H9 (cell line): ENCODE data around the gene ESPNL. TPM values are rescaled to one million over a fixed set of nuclear protein-coding genes. Genes with fewer than 3 reads are reported as not detected.

Experiments
- DNase-seq: peaks from one replicate; pipeline ENCODE4 v3.0.0-alpha.2; 2017
- H2AFZ ChIP-seq: one replicate; pipeline ENCODE4 v1.6.1; 2013; ENCODE audit warnings: mild to moderate bottlenecking, low read length, control low read depth, moderate library complexity
- H2AK5ac ChIP-seq: 2 replicates; pipeline ENCODE4 v1.6.1; 2013; ENCODE audit warnings: low read length, control low read depth, mixed read lengths; ENCODE audit not compliant: insufficient read length
- H2BK120ac ChIP-seq: one replicate; pipeline ENCODE4 v1.6.1; 2013; ENCODE audit warnings: low read depth, mild to moderate bottlenecking, low read length, control low read depth, inconsistent platforms; ENCODE audit not compliant: poor library complexity, severe bottlenecking
- H2BK12ac ChIP-seq: 2 replicates; pipeline ENCODE4 v1.6.1; 2013; ENCODE audit warnings: low read length, control low read depth, mixed read lengths, low read depth; ENCODE audit not compliant: insufficient read length
- H2BK15ac ChIP-seq: 2 replicates; pipeline ENCODE4 v1.6.1; 2013; ENCODE audit warnings: low read depth, low read length, control low read depth
- H2BK20ac ChIP-seq: one replicate; pipeline ENCODE4 v1.6.1; 2013; ENCODE audit warnings: low read depth, mild to moderate bottlenecking, low read length, control low read depth, inconsistent platforms; ENCODE audit not compliant: poor library complexity, severe bottlenecking
- H2BK5ac ChIP-seq: 2 replicates; pipeline ENCODE4 v1.6.1; 2013; ENCODE audit warnings: low read length, control low read depth, mixed read lengths; ENCODE audit not compliant: insufficient read length
- H3K14ac ChIP-seq: 2 replicates; pipeline ENCODE4 v1.6.1; 2013; ENCODE audit warnings: low read length, control low read depth; ENCODE audit not compliant: insufficient read depth
- H3K18ac ChIP-seq: 2 replicates; pipeline ENCODE4 v1.6.1; 2013; ENCODE audit warnings: low read depth, mild to moderate bottlenecking, mixed read lengths, low read length, control low read depth; ENCODE audit not compliant: insufficient read length
- H3K23ac ChIP-seq: 2 replicates; pipeline ENCODE4 v1.6.1; 2013; ENCODE audit warnings: low read length, control low read depth, mixed read lengths, low read depth; ENCODE audit not compliant: insufficient read length
- H3K23me2 ChIP-seq: 2 replicates; pipeline ENCODE4 v1.6.1; 2013; ENCODE audit warnings: low read depth, mild to moderate bottlenecking, mixed read lengths, low read length, control low read depth; ENCODE audit not compliant: insufficient read length, poor library complexity, severe bottlenecking
- H3K27ac ChIP-seq: 2 replicates; pipeline ENCODE4 v1.5.1; 2013; ENCODE audit warnings: low read length, control low read depth, mixed read lengths, low read depth; ENCODE audit not compliant: insufficient read length
- H3K27me3 ChIP-seq: 2 replicates; pipeline ENCODE4 v1.6.1; 2013; ENCODE audit warnings: low read length, control low read depth, inconsistent platforms; ENCODE audit not compliant: insufficient read depth
- H3K4ac ChIP-seq: 2 replicates; pipeline ENCODE4 v1.6.1; 2013; ENCODE audit warnings: low read depth, mild to moderate bottlenecking, control low read depth, inconsistent platforms, low read length, moderate library complexity
- H3K4me1 ChIP-seq: 2 replicates; pipeline ENCODE4 v1.6.1; 2013; ENCODE audit warnings: low read length, control low read depth, inconsistent platforms; ENCODE audit not compliant: insufficient read depth
- H3K4me2 ChIP-seq: 2 replicates; pipeline ENCODE4 v1.6.1; 2013; ENCODE audit warnings: low read length, control low read depth, mixed read lengths; ENCODE audit not compliant: insufficient read length, insufficient read depth
- H3K56ac ChIP-seq: 2 replicates; pipeline ENCODE4 v1.6.1; 2013; ENCODE audit warnings: low read depth, mild to moderate bottlenecking, mixed read lengths, low read length, control low read depth; ENCODE audit not compliant: insufficient read length
- H3K79me1 ChIP-seq: 2 replicates; pipeline ENCODE4 v1.6.1; 2013; ENCODE audit warnings: low read depth, mild to moderate bottlenecking, moderate library complexity, low read length, control low read depth, inconsistent platforms; ENCODE audit not compliant: insufficient read depth, poor library complexity, severe bottlenecking
- H3K79me2 ChIP-seq: 2 replicates; pipeline ENCODE4 v1.6.1; 2013; ENCODE audit warnings: low read length, control low read depth, inconsistent platforms; ENCODE audit not compliant: insufficient read depth
- H3K9ac ChIP-seq: 2 replicates; pipeline ENCODE4 v1.6.1; 2013; ENCODE audit warnings: low read length, control low read depth, mixed read lengths; ENCODE audit not compliant: insufficient read length; ENCODE audit errors: extremely low read depth
- H3K9me3 ChIP-seq: one replicate; pipeline ENCODE4 v1.6.1; 2013; ENCODE audit warnings: low read depth, low read length, inconsistent platforms; ENCODE audit not compliant: control insufficient read depth
- H3T11ph ChIP-seq: one replicate; pipeline ENCODE4 v1.6.1; 2013; ENCODE audit warnings: mild to moderate bottlenecking, low read length, control low read depth, inconsistent platforms
- H4K20me1 ChIP-seq: one replicate; pipeline ENCODE4 v1.6.1; 2013; ENCODE audit not compliant: control insufficient read depth, insufficient read length, insufficient read depth
- H4K5ac ChIP-seq: 2 replicates; pipeline ENCODE4 v1.6.1; 2013; ENCODE audit warnings: low read depth, mild to moderate bottlenecking, mixed read lengths, low read length, control low read depth; ENCODE audit not compliant: insufficient read length
- H4K8ac ChIP-seq: replicated peaks from 2 replicates; pipeline ENCODE4 v1.6.1; 2013; ENCODE audit warnings: low read length, control low read depth, mixed read lengths, low read depth; ENCODE audit not compliant: insufficient read length
- H4K91ac ChIP-seq: 2 replicates; pipeline ENCODE4 v1.6.1; 2013; ENCODE audit warnings: low read depth, mild to moderate bottlenecking, moderate library complexity, mixed read lengths, low read length, control low read depth; ENCODE audit not compliant: insufficient read length
- H3K27ac Mint-ChIP-seq, 3 experiments: 2 replicates in 2 of 3; 3 replicates in 1 of 3; pipeline ENCODE4 v1.8.0; 2020 to 2021; ENCODE audit warnings: mixed read lengths in 3 of 3, mild to moderate bottlenecking in 1 of 3, moderate library complexity in 1 of 3
- H3K27me3 Mint-ChIP-seq: 2 replicates; pipeline ENCODE4 v1.8.0; 2021; ENCODE audit warnings: low read depth, mild to moderate bottlenecking, moderate library complexity, mixed read lengths
- H3K36me3 Mint-ChIP-seq, 3 experiments: 2 replicates in 2 of 3; 3 replicates in 1 of 3; pipeline ENCODE4 v1.8.0; 2020 to 2021; ENCODE audit warnings: low read depth in 3 of 3, mixed read lengths in 3 of 3; ENCODE audit not compliant: insufficient read depth in 1 of 3
- H3K4me1 Mint-ChIP-seq, 2 experiments: 2 replicates each; pipeline ENCODE4 v1.8.0; 2020; ENCODE audit warnings: mixed read lengths in 2 of 2
- H3K4me3 Mint-ChIP-seq, 2 experiments: 2 replicates in 1 of 2; 3 replicates in 1 of 2; pipeline ENCODE4 v1.8.0; 2020 to 2021; ENCODE audit warnings: mild to moderate bottlenecking in 2 of 2, mixed read lengths in 2 of 2, moderate library complexity in 1 of 2
- H3K9me3 Mint-ChIP-seq, 2 experiments: 2 replicates in 1 of 2; 3 replicates in 1 of 2; pipeline ENCODE4 v1.8.0; 2020; ENCODE audit warnings: mild to moderate bottlenecking in 2 of 2, mixed read lengths in 2 of 2, moderate library complexity in 1 of 2
- CTCF ChIP-seq: fragments of 200-600 bp; sonication (generic); conservative IDR thresholded peaks from 3 replicates; pipeline ENCODE4 v1.8.0; 2021; ENCODE audit warnings: antibody characterized with exemption, mild to moderate bottlenecking
- WGBS: extraction: QIAGEN DNeasy Blood & Tissue Kit; methylation state at CpG from one replicate; pipeline ENCODE4 v1.1.7; 2013; ENCODE audit warnings: missing lambda C conversion rate, low lambda C conversion rate, mixed read lengths; ENCODE audit not compliant: insufficient read length; ENCODE audit errors: extremely low coverage; 5-methylcytosine and 5-hydroxymethylcytosine counted together
- total RNA-seq: library from RNA; stranded (reverse); gene quantifications from 2 replicates; pipeline ENCODE4 v1.2.1, GENCODE V29; 2021

Gene ESPNL
- total RNA-seq, 1 experiment from 2014 or later = 0.17 TPM

GRCh38 chr2:238099714-238100048 lies 459 bp upstream of the ESPNL start:
- Histone ChIP-seq H2BK15ac (no peak overlapping the region), H4K5ac (no peak overlapping the region), H3K9ac (no peak overlapping the region), H3K14ac (no peak overlapping the region), H4K20me1 (no peaks in the 10 kb centered on the region), H3K9me3 (no peaks in the 10 kb centered on the region), H3K23ac (no peak overlapping the region), H2BK20ac (no peak overlapping the region), H4K91ac (no peak overlapping the region), H3K79me1 (no peaks in the 10 kb centered on the region), H3K56ac (no peak overlapping the region), H4K8ac (no peak overlapping the region), H2AK5ac (no peak overlapping the region), H3K4ac (no peak overlapping the region), H3K27ac (no peak overlapping the region), H2AFZ (no peak overlapping the region), H2BK12ac (no peak overlapping the region), H3K23me2 (no peaks in the 10 kb centered on the region), H2BK5ac (no peak overlapping the region), H3K4me1 (peaks cover 3% of the 10 kb centered on the region; the same call in 1 of the 2 replicates), H3K27me3 (no peaks in the 10 kb centered on the region), H3K4me2 (no peak overlapping the region), H3K18ac (no peak overlapping the region), H2BK120ac (no peak overlapping the region), H3T11ph (no peak overlapping the region), H3K79me2 (no peaks in the 10 kb centered on the region)
- Mint-ChIP-seq H3K4me1 (peaks cover 26 to 33% of the 10 kb centered on the region in 2 experiments), H3K4me3 (no peak overlapping the region), H3K27ac (no peak overlapping the region), H3K27me3 (no peaks in the 10 kb centered on the region; the same call in none of the 2 replicates), H3K36me3 (peaks cover 7 to 10% (median 9%) of the 10 kb centered on the region in 3 experiments; a peak in 6 of 7 replicates), H3K9me3 (no peaks in the 10 kb centered on the region)
- no peak for TF ChIP-seq CTCF
- no peak for DNase-seq
- no CpG with 5 or more reads among the region's 10 CpGs for WGBS
